SU-DHL-6 (cell line): ENCODE results near the gene ZNF622.

Experiments used
- H2AFZ ChIP-seq: fragments of 200-600 bp; sonication (generic); 2 replicates; pipeline ENCODE4 v1.6.1; 2014; ENCODE audit warnings: low read depth, mild to moderate bottlenecking, moderate library complexity, mixed read lengths, antibody characterized with exemption, low read length; ENCODE audit not compliant: severe bottlenecking
- H3F3A ChIP-seq: fragments of 200-600 bp; shearing (Covaris generic); 2 replicates; pipeline ENCODE4 v1.6.0; 2016; ENCODE audit warnings: antibody characterized with exemption, mild to moderate bottlenecking; ENCODE audit not compliant: insufficient read depth
- H3K27ac ChIP-seq: fragments of 200-600 bp; sonication (generic); 2 replicates; pipeline ENCODE4 v1.5.1; 2016; ENCODE audit warnings: low read depth, mild to moderate bottlenecking, low read length, moderate library complexity, mixed read lengths
- H3K27me3 ChIP-seq: fragments of 200-600 bp; sonication (generic), shearing (Covaris generic); 2 replicates; pipeline ENCODE4 v1.6.0; 2014; ENCODE audit warnings: mild to moderate bottlenecking, low read length
- H3K36me3 ChIP-seq: fragments of 200-600 bp; sonication (generic); 2 replicates; pipeline ENCODE4 v1.6.1; 2014; ENCODE audit warnings: mild to moderate bottlenecking, low read length, mixed read lengths
- H3K4me2 ChIP-seq: fragments of 300-600, 200-600 bp; shearing (Covaris generic), sonication (generic); 2 replicates; pipeline ENCODE4 v1.6.0; 2014; ENCODE audit warnings: low read length, low read depth, mild to moderate bottlenecking; ENCODE audit not compliant: poor library complexity, severe bottlenecking
- H3K4me3 ChIP-seq: fragments of 200-600 bp; sonication (generic); 2 replicates; pipeline ENCODE4 v1.5.1; 2014; ENCODE audit warnings: antibody characterized with exemption, low read length, mild to moderate bottlenecking, mixed read lengths; ENCODE audit not compliant: insufficient read depth, poor library complexity, severe bottlenecking
- H3K79me2 ChIP-seq: fragments of 200-600 bp; sonication (generic); 2 replicates; pipeline ENCODE4 v1.6.1; 2014; ENCODE audit warnings: mild to moderate bottlenecking, low read length, moderate library complexity; ENCODE audit not compliant: insufficient read depth
- H3K9ac ChIP-seq: fragments of 200-600 bp; sonication (generic); 2 replicates; pipeline ENCODE4 v1.7.0; 2014; ENCODE audit warnings: mild to moderate bottlenecking, low read length
- H3K9me2 ChIP-seq: fragments of 200-600 bp; sonication (generic); replicated peaks from 2 replicates; pipeline ENCODE4 v1.6.1; 2014; ENCODE audit warnings: low read length; ENCODE audit not compliant: insufficient read depth
- H3K9me3 ChIP-seq: fragments of 200-600 bp; sonication (generic); 2 replicates; pipeline ENCODE4 v1.6.1; 2014; ENCODE audit warnings: low read length, mixed read lengths; ENCODE audit not compliant: insufficient read depth
- H4K20me1 ChIP-seq: fragments of 200-600 bp; sonication (generic); 2 replicates; pipeline ENCODE4 v1.6.1; 2014; ENCODE audit warnings: low read depth, mild to moderate bottlenecking, antibody characterized with exemption, low read length, moderate library complexity, mixed read lengths
- EZH2phosphoT487 ChIP-seq: fragments of 200-600 bp; sonication (generic), shearing (Covaris generic); conservative IDR thresholded peaks from 2 replicates; pipeline ENCODE4 v1.6.1; 2018; ENCODE audit warnings: mild to moderate bottlenecking, antibody characterized with exemption, low read length, moderate library complexity, mixed read lengths
- TF ChIP-seq, protein P1 (sequence below): fragments of 200-600 bp; sonication (generic); IDR thresholded peaks from one replicate; pipeline ENCODE4 v1.5.1; 2017; ENCODE audit warnings: antibody characterized with exemption, mild to moderate bottlenecking, low read length, moderate library complexity; ENCODE audit not compliant: insufficient read depth, poor library complexity, severe bottlenecking

The ZNF622 gene

DNA sequence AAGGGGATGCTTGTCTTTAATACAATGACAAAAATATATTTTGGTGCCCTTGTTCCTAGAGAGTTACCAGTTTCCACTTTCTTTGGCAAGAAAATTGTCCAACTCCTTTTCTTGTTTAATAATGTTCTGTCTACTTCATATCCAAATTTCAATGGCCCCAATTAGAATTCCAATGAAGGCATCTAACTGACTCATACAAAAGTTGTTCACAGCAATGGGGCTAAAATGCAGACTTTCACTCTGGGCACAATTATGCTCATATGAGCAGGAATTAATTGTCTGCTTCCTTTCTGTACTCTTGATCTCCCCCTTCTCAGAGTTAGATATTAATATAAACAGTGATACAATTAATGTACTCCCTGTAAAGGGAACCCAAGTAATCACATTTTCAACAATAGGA, 42.1 kb upstream of the ZNF622 start:
- no peaks in the 10 kb centered on the region for H3F3A ChIP-seq
- no peaks in the 10 kb centered on the region for H3K27me3 ChIP-seq
- H3K79me2 ChIP-seq: no peaks in the 10 kb centered on the region
- H3K9me2 ChIP-seq: no peaks in the 10 kb centered on the region
- no peak overlapping the region for H3K27ac ChIP-seq
- no peak overlapping the region for H3K4me2 ChIP-seq
- TF ChIP-seq, protein P1, sequence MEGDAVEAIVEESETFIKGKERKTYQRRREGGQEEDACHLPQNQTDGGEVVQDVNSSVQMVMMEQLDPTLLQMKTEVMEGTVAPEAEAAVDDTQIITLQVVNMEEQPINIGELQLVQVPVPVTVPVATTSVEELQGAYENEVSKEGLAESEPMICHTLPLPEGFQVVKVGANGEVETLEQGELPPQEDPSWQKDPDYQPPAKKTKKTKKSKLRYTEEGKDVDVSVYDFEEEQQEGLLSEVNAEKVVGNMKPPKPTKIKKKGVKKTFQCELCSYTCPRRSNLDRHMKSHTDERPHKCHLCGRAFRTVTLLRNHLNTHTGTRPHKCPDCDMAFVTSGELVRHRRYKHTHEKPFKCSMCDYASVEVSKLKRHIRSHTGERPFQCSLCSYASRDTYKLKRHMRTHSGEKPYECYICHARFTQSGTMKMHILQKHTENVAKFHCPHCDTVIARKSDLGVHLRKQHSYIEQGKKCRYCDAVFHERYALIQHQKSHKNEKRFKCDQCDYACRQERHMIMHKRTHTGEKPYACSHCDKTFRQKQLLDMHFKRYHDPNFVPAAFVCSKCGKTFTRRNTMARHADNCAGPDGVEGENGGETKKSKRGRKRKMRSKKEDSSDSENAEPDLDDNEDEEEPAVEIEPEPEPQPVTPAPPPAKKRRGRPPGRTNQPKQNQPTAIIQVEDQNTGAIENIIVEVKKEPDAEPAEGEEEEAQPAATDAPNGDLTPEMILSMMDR: no peak
- no peak for TF ChIP-seq EZH2phosphoT487
- no peaks in the 10 kb centered on the region for H3K36me3 ChIP-seq
- H3K4me3 ChIP-seq: no peak overlapping the region
- H2AFZ ChIP-seq: no peak overlapping the region
- H4K20me1 ChIP-seq: no peaks in the 10 kb centered on the region
- H3K9me3 ChIP-seq: no peaks in the 10 kb centered on the region
- no peak overlapping the region for H3K9ac ChIP-seq

DNA sequence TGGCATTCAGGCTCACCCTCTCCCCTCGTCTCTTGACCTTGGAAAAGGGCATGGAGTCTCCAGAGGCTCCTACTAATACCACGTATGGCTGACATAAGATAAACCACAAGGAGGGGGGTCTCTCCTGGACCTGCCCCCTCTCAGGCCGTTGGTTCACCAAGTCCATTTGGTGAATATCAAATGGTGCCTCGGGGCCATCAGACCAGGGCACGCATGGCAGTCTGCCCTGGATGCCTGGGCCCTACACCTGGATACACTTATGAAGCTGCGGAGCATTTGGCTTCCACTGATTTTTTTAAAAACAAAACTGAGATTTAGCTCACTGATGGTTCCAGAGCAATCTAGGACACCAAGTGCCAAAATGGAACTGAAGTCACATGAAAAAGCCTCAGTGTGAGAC, 40.3 kb upstream of the ZNF622 start:
- no peaks in the 10 kb centered on the region for H3F3A ChIP-seq
- no peaks in the 10 kb centered on the region for H3K27me3 ChIP-seq
- H3K79me2 ChIP-seq: no peaks in the 10 kb centered on the region
- no peaks in the 10 kb centered on the region for H3K9me2 ChIP-seq
- H3K27ac ChIP-seq: no peak overlapping the region
- TF ChIP-seq, protein P1: no peak
- TF ChIP-seq EZH2phosphoT487: no peak
- no peak overlapping the region for H3K4me3 ChIP-seq
- H4K20me1 ChIP-seq: no peaks in the 10 kb centered on the region
- H3K36me3 ChIP-seq: no peaks in the 10 kb centered on the region
- H3K4me2 ChIP-seq: no peak overlapping the region
- no peak overlapping the region for H2AFZ ChIP-seq
- no peak overlapping the region for H3K9ac ChIP-seq
- no peaks in the 10 kb centered on the region for H3K9me3 ChIP-seq

DNA sequence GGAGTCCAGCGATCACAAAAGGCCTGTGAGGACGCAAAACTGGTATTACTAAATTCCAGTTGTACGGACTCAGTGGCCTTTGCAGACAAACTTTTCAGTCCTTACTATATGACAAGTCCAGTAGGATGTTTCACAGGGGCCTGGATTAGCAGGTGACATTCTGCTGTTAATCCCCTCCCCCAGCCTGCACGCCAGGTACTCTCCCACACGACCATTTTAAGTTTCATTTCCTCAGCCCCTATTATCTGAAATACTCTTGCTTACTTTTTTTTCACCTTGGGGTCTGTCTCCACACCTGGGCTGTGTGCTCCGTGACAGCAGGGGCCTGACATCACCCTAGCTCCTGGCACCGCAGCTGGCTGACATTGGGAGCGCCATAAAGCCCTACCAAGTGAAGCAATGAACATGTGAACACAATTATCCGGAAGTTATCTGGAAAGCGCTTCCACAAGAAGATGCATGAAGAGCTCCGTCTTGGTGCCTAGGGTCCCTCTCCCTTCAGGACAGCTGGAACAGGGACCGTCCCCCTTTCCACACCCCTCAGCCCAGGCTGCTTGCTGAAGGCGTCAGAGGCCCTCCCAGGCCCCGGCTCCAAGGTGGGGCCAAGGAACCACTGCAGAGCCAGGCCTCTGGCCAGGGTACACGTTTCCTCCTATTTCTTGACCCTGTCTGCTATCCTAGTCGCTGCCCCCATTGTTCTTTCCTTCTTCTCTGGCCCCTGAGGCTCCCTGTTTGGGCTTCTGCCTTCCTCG, 39.7 kb upstream of the ZNF622 start:
- Histone ChIP-seq H4K20me1 (no peaks in the 10 kb centered on the region), H3K27me3 (no peaks in the 10 kb centered on the region), H3K36me3 (no peaks in the 10 kb centered on the region), H3K9me3 (no peaks in the 10 kb centered on the region), H3K4me3 (no peak overlapping the region), H3K9me2 (no peaks in the 10 kb centered on the region), H3K9ac (no peak overlapping the region), H3K79me2 (no peaks in the 10 kb centered on the region), H3K4me2 (no peak overlapping the region), H3K27ac (no peak overlapping the region), H2AFZ (no peak overlapping the region), H3F3A (no peaks in the 10 kb centered on the region)
- TF ChIP-seq EZH2phosphoT487: no peak
- TF ChIP-seq, protein P1: no peak
